GM21529 (cell line): ENCODE data around the gene RSL24D1.

Experiments used
- ATAC-seq: cut with Tn5 transposase; IDR thresholded peaks from one replicate; pipeline ENCODE4 v1.9.1; 2021; ENCODE audit not compliant: unreplicated experiment

The RSL24D1 gene

DNA sequence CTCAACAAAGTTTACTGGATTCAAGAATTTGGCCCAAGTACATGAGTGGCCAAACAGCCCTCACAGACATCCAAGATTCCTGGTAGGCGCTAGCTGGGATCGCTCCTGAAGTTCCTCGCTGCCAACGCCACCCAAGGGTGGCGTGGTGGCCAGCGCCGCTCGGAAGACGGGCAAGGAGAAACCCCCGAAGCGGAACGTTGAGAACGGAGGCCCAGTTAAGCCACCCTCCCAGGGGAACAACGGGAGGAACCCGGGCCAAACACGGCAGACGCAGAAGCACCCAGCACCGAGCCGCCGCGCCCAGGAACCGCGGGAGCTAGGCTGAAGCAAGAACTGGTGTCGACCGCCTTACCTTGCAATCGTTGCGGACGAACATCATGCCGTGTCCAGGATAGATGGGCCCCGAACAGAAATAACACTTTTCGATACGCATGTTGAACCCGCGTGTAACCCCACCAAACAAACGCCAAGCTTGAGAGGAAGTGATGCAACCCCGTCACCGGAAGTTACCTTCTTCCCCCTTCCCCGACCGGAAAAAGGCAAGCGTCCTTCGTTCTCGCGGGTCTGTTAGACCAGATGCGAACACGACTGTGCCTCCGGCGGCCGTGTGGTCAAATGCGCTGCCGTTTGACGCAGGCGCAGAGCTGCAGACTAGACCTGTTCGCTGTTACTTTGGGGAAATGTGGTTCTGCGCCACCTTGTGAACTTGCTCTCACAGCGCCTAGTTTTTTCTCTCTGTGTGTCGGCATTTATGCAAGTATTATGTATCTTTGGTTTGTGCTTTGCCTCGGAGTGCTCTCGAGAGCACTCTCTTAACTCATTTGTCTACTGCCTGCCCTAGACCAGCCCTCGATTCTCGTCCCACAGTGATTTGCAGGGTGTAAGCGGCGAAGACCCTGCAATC, at the start of gene RSL24D1:
RSL24D1 (minus strand) TSS at position 484 of the 904 bp plus-strand sequence; CDS start at position 433, 51 bp downstream.
- ATAC-seq: peak; percentile 96

DNA sequence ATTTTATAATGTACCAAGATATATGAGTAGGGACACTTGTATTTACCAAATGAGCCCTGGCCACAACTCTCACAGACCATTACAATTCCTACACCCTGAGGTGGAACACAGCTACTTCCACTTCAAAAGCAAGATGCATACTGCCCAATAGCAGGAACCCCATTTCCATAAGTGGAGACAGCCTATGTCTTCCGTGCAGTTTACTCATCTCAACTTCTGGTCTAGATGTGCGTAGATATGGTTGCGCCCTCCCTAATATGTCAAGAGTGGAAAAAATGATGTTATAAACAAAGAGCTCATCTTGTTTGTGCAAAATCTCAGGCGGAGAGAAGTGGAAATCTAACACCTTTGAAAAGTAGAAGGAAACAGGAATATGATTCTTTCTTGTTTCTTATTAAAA, 48.3 kb upstream of the RSL24D1 start:
- ATAC-seq: no peak

DNA sequence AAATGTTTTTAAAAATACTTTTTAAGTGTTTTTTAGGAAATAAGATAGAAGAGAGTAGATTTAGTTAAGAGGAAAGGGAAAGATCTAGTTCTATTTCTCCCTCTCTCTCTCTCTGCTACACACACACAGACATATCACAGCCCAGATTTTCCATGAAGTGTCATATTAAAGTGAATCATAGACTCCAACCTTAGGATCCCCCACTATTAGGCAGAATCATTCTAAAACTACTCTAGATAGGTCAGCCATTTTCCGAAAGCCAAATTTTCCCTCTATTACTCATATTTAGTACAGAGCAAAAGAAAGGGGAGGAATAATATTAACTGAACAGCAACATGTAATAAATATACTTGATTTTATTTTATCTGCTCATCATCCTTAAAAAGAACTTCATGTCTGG, 45.1 kb upstream of the RSL24D1 start:
- no peak for ATAC-seq

DNA sequence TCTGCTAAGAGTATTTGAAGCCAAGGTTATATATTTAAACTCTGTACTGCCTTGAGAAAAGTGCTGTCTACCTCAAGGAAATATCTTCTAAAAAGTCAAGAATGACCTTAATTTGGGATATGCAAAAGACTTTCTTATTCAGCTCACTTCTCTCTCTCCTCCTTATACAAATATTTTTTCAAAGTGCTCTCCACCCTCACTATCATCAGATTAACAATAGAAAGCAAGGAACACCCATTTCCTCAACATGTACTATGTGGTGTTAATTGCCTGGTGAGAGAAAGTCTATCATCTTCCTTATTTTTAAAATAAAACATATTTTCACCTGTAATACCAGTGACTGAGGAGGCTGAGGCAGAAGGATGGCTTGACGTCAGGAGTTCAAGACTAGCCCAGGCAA, 44.4 kb upstream of the RSL24D1 start:
- ATAC-seq: no peak

- no peak for ATAC-seq
These were observed 43.5 kb upstream of the RSL24D1 start for GRCh38 chr15:55240125-55240760.

- no peak for ATAC-seq
These were observed 42.8 kb upstream of the RSL24D1 start for GRCh38 chr15:55239440-55240124.

DNA sequence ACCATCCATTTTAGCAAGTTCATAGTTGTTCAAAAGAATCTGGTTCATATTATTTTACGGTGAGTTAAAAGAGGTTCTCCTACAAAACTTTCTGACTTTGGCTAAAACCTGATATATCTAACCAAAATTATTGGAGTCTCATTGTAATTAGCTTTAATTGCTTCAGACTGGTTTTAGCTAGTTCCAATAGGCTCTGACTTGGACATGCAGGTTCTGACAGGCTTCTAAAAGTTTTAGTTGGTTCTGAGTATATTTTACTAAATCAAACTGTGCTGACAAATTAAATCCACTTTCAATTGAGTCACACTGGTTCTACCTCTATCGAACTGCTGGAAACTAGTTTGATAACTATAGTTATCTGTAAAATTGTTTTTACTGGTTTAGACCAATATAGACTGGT, 42.1 kb upstream of the RSL24D1 start:
- ATAC-seq: no peak

DNA sequence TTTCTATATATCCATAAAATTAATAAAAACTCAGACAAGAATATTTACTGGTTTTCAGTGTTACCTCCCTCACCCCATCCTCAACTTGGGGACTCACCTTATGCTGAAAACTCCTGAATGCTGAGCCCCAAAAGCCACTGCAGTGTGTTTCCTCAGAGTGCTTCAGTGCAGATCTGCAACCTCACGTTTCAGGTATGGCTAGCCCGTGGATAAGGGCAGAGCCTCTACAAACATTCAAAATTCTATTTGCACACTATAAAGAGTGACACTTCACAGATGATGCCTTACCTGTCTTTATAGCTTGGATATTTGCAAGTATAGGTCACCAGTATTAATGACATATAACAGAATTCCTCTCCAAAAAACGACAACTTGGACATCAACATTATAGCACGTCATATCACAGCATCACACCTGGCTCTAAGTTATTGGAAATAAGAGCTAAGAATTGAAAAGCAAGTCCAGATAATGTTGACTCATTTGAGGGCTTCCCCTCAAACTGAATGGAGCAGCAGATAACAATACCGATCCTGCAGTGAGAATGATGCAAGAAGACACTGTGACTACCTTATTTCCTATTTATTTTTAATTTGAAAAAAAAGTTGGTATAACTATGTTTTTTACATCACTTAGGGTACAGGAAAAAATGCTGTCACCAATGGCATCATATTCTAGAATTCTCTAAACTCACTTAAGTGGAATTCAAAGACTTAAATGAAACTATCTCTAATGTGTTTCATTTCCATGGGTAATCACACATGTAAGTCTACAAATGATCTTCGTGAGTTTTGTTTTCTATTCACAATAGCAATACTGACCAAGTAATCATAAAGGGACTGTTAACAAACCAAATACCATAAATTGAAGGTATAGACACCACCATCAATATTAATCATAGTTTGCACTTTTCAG, 40.7 kb upstream of the RSL24D1 start:
- ATAC-seq: no peak

DNA sequence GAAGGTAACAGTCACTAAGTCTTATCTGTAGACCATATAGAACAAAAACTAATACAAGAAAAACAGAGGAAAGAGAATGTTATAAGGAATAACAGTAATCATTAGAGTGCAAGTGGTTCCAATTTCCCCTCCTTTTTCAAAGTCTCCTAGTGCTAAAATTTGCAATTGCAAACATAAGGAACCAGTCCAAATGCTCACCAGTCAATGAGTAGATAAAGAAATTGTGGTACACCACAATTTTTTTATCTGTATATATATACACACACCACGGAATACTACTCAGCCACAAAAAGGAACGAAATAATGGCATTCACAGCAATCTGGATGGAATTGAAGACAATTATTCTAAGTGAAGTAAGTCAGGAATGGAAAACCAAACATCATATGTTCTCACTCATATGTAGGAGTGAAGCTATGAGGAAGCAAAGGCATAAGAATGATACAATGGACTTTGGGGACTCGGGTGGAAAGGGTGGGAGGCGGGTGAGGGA, 38.9 kb upstream of the RSL24D1 start:
- ATAC-seq: no peak

DNA sequence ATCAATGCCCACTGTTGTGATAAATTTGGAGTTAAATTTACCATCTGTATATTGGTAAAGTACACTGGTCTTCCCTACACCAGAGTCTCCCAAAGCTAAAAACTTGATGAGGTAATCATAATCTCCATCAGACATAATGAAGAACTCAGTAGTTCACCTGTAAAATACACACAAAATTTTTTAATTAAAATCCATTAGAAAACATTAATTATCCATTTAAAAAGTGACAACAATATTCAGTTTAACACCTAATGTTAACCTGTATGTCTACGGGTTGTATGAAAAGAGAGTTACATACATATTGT, 38.0 kb upstream of the RSL24D1 start:
- no peak for ATAC-seq

- ATAC-seq: no peak
These were observed 37.5 kb upstream of the RSL24D1 start for GRCh38 chr15:55234104-55234799.

DNA sequence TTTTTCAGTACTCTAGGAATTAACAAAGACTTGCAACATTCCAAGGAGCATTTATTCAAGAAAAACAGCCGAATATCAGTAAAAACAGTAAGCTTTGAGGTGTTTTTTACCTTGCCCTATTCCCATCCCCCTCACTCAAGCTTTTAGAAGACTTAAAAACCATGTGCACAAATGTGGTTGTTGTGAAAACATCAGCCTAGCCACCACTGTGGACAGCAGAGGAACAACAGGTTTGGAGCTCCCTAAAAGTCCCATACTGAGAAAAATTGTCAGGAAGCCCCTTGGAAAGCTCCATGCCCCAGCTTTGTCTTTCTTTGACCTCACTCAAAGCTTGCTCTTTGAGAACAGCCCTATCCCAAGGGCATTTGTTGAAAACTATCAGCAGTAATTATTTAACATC, 34.7 kb upstream of the RSL24D1 start:
- no peak for ATAC-seq

DNA sequence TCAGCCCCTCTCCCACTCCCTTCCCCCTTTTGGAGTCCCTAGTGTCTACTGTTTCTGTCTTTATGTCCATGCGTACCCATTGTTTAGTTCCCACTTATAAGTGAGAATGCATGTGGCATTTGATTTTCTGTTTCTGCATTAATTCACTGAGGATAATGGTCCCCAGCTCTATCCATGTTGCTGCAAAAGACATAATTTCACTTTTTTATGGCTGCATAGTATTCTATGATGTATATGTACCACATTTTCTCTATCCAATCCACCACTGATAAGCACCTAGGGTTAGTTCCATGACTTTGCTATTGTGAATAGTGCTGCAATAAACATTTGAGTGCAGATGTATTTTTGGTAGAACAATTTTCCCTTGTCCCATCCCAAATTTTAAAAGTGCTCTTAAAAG, 34.2 kb upstream of the RSL24D1 start:
- no peak for ATAC-seq

DNA sequence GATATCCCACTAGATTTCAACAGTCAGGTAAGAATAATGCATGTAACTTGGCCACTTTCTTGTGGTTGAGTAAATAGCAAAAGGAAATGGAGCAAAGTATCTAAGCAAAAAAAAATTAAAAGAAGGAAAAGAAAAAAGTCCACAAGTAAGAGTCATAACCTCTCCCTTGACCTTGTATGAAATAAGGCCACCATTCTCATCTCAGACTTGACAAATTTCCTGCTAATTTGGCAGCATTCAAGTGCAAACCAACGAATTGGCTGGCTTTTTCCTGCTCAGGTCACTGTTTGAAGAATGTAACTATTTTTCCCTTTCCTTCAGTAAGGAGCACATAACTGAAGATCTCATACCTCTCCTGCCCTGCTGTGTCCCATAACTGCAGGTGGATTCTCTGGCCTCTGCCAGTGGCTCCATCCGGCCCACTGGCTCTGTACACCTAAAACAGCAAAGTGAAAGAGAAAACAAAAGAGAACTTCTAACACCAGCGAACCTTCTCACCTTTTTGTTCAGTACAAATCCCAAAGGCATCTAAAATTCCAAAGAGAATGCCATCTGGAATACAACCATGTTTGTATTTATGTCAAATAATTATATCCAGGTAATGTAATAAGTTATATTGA, 33.4 kb upstream of the RSL24D1 start:
- ATAC-seq: no peak

DNA sequence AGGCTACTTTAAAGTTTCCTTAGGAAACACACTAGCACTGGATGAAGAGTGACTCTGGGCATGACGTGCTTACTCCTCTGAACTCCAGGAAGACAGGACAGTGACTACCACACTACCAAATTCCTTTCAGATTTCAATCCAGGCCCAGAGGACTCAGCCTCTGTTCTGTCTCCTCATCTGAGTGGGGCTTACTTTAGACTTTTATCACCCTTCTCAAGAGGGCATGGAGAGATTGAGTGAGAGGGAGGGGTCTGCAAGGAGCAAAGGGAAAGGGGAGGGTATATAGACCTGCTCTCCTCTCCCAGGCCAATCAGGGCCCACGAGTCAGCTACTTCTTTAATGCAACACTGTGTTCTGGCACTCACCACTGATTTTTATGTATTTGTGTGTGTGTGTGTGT, 29.4 kb upstream of the RSL24D1 start:
- ATAC-seq: no peak

DNA sequence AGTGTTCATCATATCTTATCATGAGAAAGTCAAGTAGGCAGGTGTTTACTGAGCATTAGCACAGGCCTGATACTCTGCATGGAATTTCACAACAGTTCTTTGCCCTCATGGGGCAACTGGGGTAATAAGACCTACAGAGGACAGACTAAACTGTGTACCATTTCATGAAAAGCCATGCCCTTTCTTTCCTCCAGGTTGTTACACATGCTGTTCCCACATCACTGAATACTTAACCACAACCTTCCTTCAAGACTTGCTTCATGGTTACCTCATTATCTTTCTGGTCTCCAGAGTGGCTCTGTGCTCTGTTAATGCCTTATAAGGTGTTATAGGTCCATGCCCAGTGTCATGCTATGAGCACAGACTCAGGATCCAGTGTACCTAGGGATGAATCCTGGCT, 28.2 kb upstream of the RSL24D1 start:
- ATAC-seq: peak; percentile 28

GRCh38 chr15:55222588-55222987, 25.8 kb upstream of the RSL24D1 start:
- peak; percentile 71 for ATAC-seq

- peak; percentile 50 for ATAC-seq
These were observed 24.6 kb upstream of the RSL24D1 start for GRCh38 chr15:55221090-55222011.

DNA sequence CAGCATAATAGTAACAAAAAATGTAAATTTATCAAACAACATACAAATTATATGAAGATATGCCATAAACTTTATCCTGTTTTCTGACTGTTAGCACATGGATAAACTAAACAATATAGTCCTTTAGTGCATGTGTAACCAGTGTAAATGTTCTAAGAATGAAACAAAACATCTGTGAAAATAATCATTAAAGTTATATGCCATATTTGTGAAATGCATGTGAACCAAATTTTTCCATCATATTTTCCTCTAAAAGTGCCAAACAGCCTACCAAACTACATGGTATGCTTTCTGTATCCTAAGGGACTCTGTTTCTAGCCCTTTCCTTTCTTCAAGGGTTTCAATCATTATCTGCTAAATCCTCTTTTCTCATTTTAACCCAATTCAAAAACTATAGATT, 23.9 kb upstream of the RSL24D1 start:
- ATAC-seq: no peak
